ENCODE data around the gene PAK1.

PAK1 gene

GRCh38 chr11:77371646-77372045 lies 102.2 kb downstream of the PAK1 start:
- DNase-seq (ENCODE audit: low spot score), result no peak

- DNase-seq (ENCODE audit: low spot score), result no peak
Measured at GRCh38 chr11:77370217-77370616, 103.7 kb downstream of the PAK1 start.

- no peak for DNase-seq (ENCODE audit: low spot score)
Measured at GRCh38 chr11:77361184-77361583, 112.7 kb downstream of the PAK1 start.

- no peak for DNase-seq (ENCODE audit: low spot score)
Measured at GRCh38 chr11:77359481-77359880, 114.4 kb downstream of the PAK1 start.

GRCh38 chr11:77353131-77353530 lies 120.8 kb downstream of the PAK1 start:
- no peak for DNase-seq (ENCODE audit: low spot score)

- no peak for DNase-seq (ENCODE audit: low spot score)
Measured at GRCh38 chr11:77351281-77351886, 122.5 kb downstream of the PAK1 start.

GRCh38 chr11:77347948-77348347 lies 125.9 kb downstream of the PAK1 start:
- no peak for DNase-seq (ENCODE audit: low spot score)

GRCh38 chr11:77346906-77347603 lies 126.8 kb downstream of the PAK1 start:
- DNase-seq (ENCODE audit: low spot score), result no peak

GRCh38 chr11:77345621-77346020 lies 128.3 kb downstream of the PAK1 start:
- DNase-seq (ENCODE audit: low spot score), result no peak

GRCh38 chr11:77340501-77340900 lies 133.4 kb downstream of the PAK1 start:
- no peak for DNase-seq (ENCODE audit: low spot score)

GRCh38 chr11:77332259-77332658 lies 141.6 kb downstream of the PAK1 start:
- DNase-seq (ENCODE audit: low spot score), result no peak

GRCh38 chr11:77325159-77325558 lies 148.7 kb downstream of the PAK1 start:
- no peak for DNase-seq (ENCODE audit: low spot score)

GRCh38 chr11:77324508-77324907 lies 149.4 kb downstream of the PAK1 start:
- DNase-seq (ENCODE audit: low spot score), result no peak

GRCh38 chr11:77322926-77323590 lies 150.8 kb downstream of the PAK1 start:
- DNase-seq (ENCODE audit: low spot score), result no peak

- no peak for DNase-seq (ENCODE audit: low spot score)
Measured at GRCh38 chr11:77322506-77322905, 151.4 kb downstream of the PAK1 start.

- no peak for DNase-seq (ENCODE audit: low spot score)
Measured at GRCh38 chr11:77320351-77320750, 153.5 kb downstream of the PAK1 start.

GRCh38 chr11:77318600-77318999 lies 155.3 kb downstream of the PAK1 start:
- DNase-seq (ENCODE audit: low spot score), result no peak

- no peak for DNase-seq (ENCODE audit: low spot score)
Measured at GRCh38 chr11:77316733-77317342, 157.1 kb downstream of the PAK1 start.

- no peak for DNase-seq (ENCODE audit: low spot score)
Measured at GRCh38 chr11:77312107-77312506, 161.8 kb downstream of the PAK1 start.

GRCh38 chr11:77311701-77312100 lies 162.2 kb downstream of the PAK1 start:
- no peak for DNase-seq (ENCODE audit: low spot score)

GRCh38 chr11:77310721-77311120 lies 163.2 kb downstream of the PAK1 start:
- DNase-seq (ENCODE audit: low spot score), result no peak

- DNase-seq (ENCODE audit: low spot score), result no peak
Measured at GRCh38 chr11:77309401-77310085, 164.4 kb downstream of the PAK1 start.
